D721Med (cell line): ENCODE measurements around the gene PRTFDC1.
A peak's percentile ranks its signal among the peaks of the same experiment; 100 is the strongest.

Experiments used
- DNase-seq: peaks from one replicate; pipeline ENCODE4 v3.0.0; 2011; ENCODE audit warnings: low spot score; ENCODE audit not compliant: insufficient read length
- FAIRE-seq: peaks from 2 replicates; lab custom pipeline; 2011; peaks lifted over from hg19 to GRCh38; lab: Jason Lieb, UNC
- CTCF ChIP-seq: IDR thresholded peaks from 2 replicates; pipeline ENCODE4 v1.5.1; 2012; ENCODE audit warnings: mild to moderate bottlenecking, control low read depth; ENCODE audit not compliant: insufficient read depth; ENCODE audit errors: missing control alignments

Gene PRTFDC1

GRCh38 chr10:24906372-24906771, 46.0 kb downstream of the PRTFDC1 start:
- no peak for FAIRE-seq
- no peak for DNase-seq
- no peak for TF ChIP-seq CTCF

GRCh38 chr10:24904824-24905223, 47.6 kb downstream of the PRTFDC1 start:
- DNase-seq = no peak
- TF ChIP-seq CTCF = no peak
- FAIRE-seq = no peak

GRCh38 chr10:24902400-24902728, 50.0 kb downstream of the PRTFDC1 start:
- no peak for TF ChIP-seq CTCF
- FAIRE-seq (no peak), DNase-seq (no peak)

- FAIRE-seq (no peak), DNase-seq (peak; percentile 25)
Measured at GRCh38 chr10:24901686-24902399, 50.6 kb downstream of the PRTFDC1 start.

GRCh38 chr10:24900888-24901685, 51.3 kb downstream of the PRTFDC1 start:
- DNase-seq (no peak), FAIRE-seq (no peak)
- TF ChIP-seq CTCF = no peak

More at GRCh38 chr10:24901686-24902399, 50.6 kb downstream of the PRTFDC1 start:
- TF ChIP-seq CTCF = no peak

GRCh38 chr10:24899571-24899970, 52.8 kb downstream of the PRTFDC1 start:
- DNase-seq = no peak
- no peak for FAIRE-seq
- no peak for TF ChIP-seq CTCF

GRCh38 chr10:24898501-24898900, 53.9 kb downstream of the PRTFDC1 start:
- DNase-seq = no peak
- no peak for TF ChIP-seq CTCF
- FAIRE-seq = no peak
